Measurements from ENCODE around the gene TYSND1.

TYSND1 gene

DNA sequence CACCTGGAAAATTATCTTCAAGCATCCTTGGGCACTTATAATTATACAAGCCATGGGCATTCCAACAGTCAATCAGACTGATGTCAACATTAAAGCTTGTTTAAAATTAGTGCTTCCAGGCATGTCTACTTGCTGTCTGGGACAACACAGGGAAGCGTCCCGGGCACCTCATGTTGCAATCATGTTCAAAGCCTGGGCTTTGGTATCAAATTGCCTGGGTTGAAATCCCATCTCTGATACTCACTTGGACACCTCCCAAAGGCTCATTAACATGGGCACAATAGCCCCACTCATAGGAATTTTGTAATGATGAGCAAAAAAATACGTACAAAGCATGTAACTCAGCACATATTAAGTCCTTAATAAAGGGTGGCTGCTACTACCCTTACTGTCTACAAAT, 28.3 kb downstream of the TYSND1 start:
- ATAC-seq (ENCODE audit: low read depth) (no peak), DNase-seq (ENCODE audit: low spot score) (no peak)
- no peaks in the 10 kb centered on the region for H3K27me3 ChIP-seq (ENCODE audit: insufficient read depth, poor library complexity, severe bottlenecking)
- no peak overlapping the region for H3K27ac ChIP-seq (ENCODE audit: poor library complexity, severe bottlenecking)
- H3K9me3 ChIP-seq (ENCODE audit: severe bottlenecking): no peaks in the 10 kb centered on the region
- H3K4me3 ChIP-seq (ENCODE audit: severe bottlenecking): no peak overlapping the region
- TF ChIP-seq, protein P1, sequence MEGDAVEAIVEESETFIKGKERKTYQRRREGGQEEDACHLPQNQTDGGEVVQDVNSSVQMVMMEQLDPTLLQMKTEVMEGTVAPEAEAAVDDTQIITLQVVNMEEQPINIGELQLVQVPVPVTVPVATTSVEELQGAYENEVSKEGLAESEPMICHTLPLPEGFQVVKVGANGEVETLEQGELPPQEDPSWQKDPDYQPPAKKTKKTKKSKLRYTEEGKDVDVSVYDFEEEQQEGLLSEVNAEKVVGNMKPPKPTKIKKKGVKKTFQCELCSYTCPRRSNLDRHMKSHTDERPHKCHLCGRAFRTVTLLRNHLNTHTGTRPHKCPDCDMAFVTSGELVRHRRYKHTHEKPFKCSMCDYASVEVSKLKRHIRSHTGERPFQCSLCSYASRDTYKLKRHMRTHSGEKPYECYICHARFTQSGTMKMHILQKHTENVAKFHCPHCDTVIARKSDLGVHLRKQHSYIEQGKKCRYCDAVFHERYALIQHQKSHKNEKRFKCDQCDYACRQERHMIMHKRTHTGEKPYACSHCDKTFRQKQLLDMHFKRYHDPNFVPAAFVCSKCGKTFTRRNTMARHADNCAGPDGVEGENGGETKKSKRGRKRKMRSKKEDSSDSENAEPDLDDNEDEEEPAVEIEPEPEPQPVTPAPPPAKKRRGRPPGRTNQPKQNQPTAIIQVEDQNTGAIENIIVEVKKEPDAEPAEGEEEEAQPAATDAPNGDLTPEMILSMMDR (IDR thresholded peaks at IDR 0.05; ENCODE audit: poor library complexity, severe bottlenecking): no peak
- H3K36me3 ChIP-seq (ENCODE audit: low read depth): peaks cover 25% of the 10 kb centered on the region
- no peaks in the 10 kb centered on the region for H3K4me1 ChIP-seq (ENCODE audit: insufficient read depth, poor library complexity, severe bottlenecking)

DNA sequence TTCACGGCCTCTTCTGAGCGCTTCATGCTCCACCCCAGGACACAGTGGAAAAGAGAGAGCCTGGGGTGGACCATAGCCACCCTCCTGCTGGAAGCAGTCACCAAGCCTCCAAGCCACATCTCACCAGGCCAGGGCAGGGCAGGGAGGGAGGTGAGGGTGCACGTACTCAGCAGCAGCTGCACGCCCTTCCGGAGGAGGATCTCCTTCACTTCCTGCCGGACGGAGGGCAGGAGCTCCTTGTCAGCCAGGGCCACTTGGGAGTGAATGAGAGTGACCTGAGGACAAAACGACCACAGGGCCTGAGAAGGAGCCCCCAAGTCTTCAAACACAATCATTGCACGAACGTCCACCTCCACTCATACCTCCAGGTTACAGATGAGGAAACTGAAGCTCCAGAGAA, 28.9 kb downstream of the TYSND1 start:
- H3K9me3 ChIP-seq (ENCODE audit: severe bottlenecking): no peaks in the 10 kb centered on the region
- H3K27me3 ChIP-seq (ENCODE audit: insufficient read depth, poor library complexity, severe bottlenecking): no peaks in the 10 kb centered on the region
- TF ChIP-seq, protein P1 (IDR thresholded peaks at IDR 0.05; ENCODE audit: poor library complexity, severe bottlenecking): no peak
- no peaks in the 10 kb centered on the region for H3K4me1 ChIP-seq (ENCODE audit: insufficient read depth, poor library complexity, severe bottlenecking)
- no peak for DNase-seq (ENCODE audit: low spot score)
- H3K36me3 ChIP-seq (ENCODE audit: low read depth): peaks cover 28% of the 10 kb centered on the region
- no peak overlapping the region for H3K4me3 ChIP-seq (ENCODE audit: severe bottlenecking)
- ATAC-seq (ENCODE audit: low read depth): no peak
- no peak overlapping the region for H3K27ac ChIP-seq (ENCODE audit: poor library complexity, severe bottlenecking)

DNA sequence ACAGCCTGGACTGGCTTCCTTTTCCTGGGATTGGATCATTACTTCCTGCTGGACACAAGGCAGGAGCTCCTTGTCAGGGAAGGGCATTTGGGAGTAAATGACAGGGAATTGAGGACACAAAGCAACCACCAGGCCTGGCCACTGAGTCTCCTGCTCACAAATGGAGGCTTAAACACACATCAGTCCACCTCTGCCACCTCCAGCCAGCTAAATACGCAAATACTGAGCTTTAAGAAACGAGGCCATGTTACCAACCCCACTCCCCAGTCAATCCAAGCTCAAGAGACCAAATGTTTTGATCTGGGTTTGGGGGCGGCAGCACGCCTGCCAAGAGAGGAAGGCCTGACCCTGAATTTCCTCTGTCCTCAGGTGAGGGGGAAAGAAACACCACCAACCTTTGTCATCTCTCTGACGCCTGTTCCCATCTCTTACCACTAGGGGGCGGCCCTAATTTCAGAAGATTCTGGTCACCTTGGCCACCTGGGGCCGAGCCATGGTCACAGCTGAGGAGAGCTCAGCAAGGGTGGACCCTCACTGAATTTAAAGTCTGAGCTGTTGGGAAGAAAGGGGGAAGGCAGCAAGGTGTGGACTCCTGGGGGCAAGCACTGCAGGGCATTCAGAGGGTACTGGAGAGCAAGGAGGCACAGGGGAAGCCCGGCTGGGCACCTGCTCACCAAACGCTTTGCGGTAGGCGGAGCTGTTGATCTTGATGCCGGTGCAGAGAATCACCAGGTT, 30.4 kb downstream of the TYSND1 start:
- Histone ChIP-seq H3K36me3 (ENCODE audit: low read depth) (peaks cover 41% of the 10 kb centered on the region), H3K27ac (ENCODE audit: poor library complexity, severe bottlenecking) (no peak overlapping the region), H3K4me1 (ENCODE audit: insufficient read depth, poor library complexity, severe bottlenecking) (no peaks in the 10 kb centered on the region), H3K27me3 (ENCODE audit: insufficient read depth, poor library complexity, severe bottlenecking) (no peaks in the 10 kb centered on the region), H3K9me3 (ENCODE audit: severe bottlenecking) (no peaks in the 10 kb centered on the region), H3K4me3 (ENCODE audit: severe bottlenecking) (no peak overlapping the region)
- TF ChIP-seq, protein P1 (IDR thresholded peaks at IDR 0.05; ENCODE audit: poor library complexity, severe bottlenecking): peak; percentile 85
- peak; percentile 74 for ATAC-seq (ENCODE audit: low read depth)
- DNase-seq (ENCODE audit: low spot score): no peak

DNA sequence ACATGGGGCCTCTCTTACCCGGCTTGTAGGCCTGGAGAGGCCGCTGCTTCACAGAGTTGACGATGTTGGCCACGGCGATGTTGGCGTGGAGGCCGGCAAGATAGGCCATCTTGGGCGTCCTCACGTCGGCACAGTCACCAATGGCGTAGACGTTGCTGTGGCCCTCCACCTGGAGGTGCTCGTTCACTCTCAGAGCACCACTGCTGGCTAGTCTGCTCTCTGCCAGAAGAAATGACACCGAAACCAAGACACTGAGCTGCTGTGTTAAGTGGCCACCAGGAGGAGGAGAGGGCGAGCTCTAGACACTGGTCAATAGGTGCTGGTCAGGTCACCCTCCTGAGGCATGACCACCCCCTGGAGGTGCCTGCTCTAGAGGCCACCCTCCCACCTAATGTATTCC, 31.6 kb downstream of the TYSND1 start:
- no peaks in the 10 kb centered on the region for H3K4me1 ChIP-seq (ENCODE audit: insufficient read depth, poor library complexity, severe bottlenecking)
- no peak overlapping the region for H3K27ac ChIP-seq (ENCODE audit: poor library complexity, severe bottlenecking)
- H3K36me3 ChIP-seq (ENCODE audit: low read depth): peaks cover 45% of the 10 kb centered on the region
- H3K27me3 ChIP-seq (ENCODE audit: insufficient read depth, poor library complexity, severe bottlenecking): no peaks in the 10 kb centered on the region
- DNase-seq (ENCODE audit: low spot score) (no peak), ATAC-seq (ENCODE audit: low read depth) (no peak)
- no peaks in the 10 kb centered on the region for H3K9me3 ChIP-seq (ENCODE audit: severe bottlenecking)
- TF ChIP-seq, protein P1 (IDR thresholded peaks at IDR 0.05; ENCODE audit: poor library complexity, severe bottlenecking): no peak
- H3K4me3 ChIP-seq (ENCODE audit: severe bottlenecking): no peak overlapping the region

DNA sequence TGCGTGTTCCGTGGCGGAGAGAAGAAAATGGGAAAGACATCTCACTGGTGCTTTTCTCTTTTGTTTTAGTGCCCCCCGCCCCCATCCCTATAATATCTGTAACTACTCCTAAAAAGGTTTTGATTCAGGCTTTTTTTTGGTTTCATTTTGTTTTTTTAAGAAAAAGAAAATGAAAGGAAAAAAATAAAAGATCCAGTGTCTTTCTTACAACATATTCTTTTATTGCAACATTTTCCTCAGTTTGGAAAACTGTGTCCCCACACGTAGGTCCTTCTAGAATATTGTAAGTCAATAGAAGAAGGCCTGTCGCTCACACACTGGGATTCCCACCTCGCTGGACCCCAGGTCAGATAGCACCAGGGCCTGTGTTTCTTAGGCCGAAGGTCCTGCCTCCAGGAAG, 34.4 kb downstream of the TYSND1 start:
- no peaks in the 10 kb centered on the region for H3K4me1 ChIP-seq (ENCODE audit: insufficient read depth, poor library complexity, severe bottlenecking)
- no peak for ATAC-seq (ENCODE audit: low read depth)
- no peaks in the 10 kb centered on the region for H3K9me3 ChIP-seq (ENCODE audit: severe bottlenecking)
- H3K36me3 ChIP-seq (ENCODE audit: low read depth): peaks cover 39% of the 10 kb centered on the region
- H3K27ac ChIP-seq (ENCODE audit: poor library complexity, severe bottlenecking): no peak overlapping the region
- H3K4me3 ChIP-seq (ENCODE audit: severe bottlenecking): no peak overlapping the region
- no peaks in the 10 kb centered on the region for H3K27me3 ChIP-seq (ENCODE audit: insufficient read depth, poor library complexity, severe bottlenecking)
- TF ChIP-seq, protein P1 (IDR thresholded peaks at IDR 0.05; ENCODE audit: poor library complexity, severe bottlenecking): no peak
- DNase-seq (ENCODE audit: low spot score): no peak
